Ovary (tissue), 3 donors: ENCODE measurements around the gene ZIM2.

Source experiments
- POLR2A ChIP-seq: fragments of 450-650 bp; IDR thresholded peaks from one replicate; pipeline ENCODE4 v1.6.1; 2017; ENCODE audit warnings: antibody characterized with exemption, mild to moderate bottlenecking, moderate library complexity
- TF ChIP-seq, protein P1 (sequence below), 3 donors: fragments of 450-650 bp in 2 of 3; fragments of 200-600 bp in 1 of 3; IDR thresholded peaks; one replicate each; pipeline versions ENCODE4 v1.5.1 to v1.8.0; 2016 to 2022; ENCODE audit warnings: antibody characterized with exemption in 3 of 3, mild to moderate bottlenecking in 1 of 3
- donor health status: DM: no; HTN: no; CAD: no.

DNA sequence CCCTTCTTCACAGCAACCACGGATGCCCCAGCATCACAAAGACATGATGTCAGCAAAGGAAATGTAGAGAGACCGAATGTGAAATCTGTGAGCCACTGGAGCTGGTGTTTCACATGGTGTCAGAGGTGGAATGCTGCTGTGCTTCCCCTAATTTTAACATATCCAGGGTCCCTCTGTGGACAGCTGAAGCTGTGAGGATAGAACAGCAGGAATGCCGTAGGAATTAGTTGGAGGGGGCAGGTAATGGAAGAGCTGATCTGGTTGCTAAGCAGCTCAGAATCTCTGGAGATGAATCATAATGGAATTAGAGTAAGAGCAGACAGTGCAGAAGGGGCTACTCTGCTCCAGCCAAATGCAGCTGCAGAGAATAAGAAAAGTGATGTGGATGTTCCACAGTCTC lies 100.0 kb downstream of the ZIM2 start:
- TF ChIP-seq, protein P1, sequence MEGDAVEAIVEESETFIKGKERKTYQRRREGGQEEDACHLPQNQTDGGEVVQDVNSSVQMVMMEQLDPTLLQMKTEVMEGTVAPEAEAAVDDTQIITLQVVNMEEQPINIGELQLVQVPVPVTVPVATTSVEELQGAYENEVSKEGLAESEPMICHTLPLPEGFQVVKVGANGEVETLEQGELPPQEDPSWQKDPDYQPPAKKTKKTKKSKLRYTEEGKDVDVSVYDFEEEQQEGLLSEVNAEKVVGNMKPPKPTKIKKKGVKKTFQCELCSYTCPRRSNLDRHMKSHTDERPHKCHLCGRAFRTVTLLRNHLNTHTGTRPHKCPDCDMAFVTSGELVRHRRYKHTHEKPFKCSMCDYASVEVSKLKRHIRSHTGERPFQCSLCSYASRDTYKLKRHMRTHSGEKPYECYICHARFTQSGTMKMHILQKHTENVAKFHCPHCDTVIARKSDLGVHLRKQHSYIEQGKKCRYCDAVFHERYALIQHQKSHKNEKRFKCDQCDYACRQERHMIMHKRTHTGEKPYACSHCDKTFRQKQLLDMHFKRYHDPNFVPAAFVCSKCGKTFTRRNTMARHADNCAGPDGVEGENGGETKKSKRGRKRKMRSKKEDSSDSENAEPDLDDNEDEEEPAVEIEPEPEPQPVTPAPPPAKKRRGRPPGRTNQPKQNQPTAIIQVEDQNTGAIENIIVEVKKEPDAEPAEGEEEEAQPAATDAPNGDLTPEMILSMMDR (IDR thresholded peaks at IDR 0.05): no peak
- no peak for TF ChIP-seq POLR2A
